COR-L47 (cell line): ENCODE results near the gene EXOSC3.

Experiments
- DNase-seq: peaks from one replicate; lab custom pipeline; 2025; lab: John Stamatoyannopoulos, UW

Gene EXOSC3

GRCh38 chr9:37732086-37732741, 52.6 kb downstream of the EXOSC3 start:
- DNase-seq, result peak; percentile 3

GRCh38 chr9:37730839-37731238, 54.0 kb downstream of the EXOSC3 start:
- DNase-seq, result no peak

GRCh38 chr9:37730256-37730655, 54.6 kb downstream of the EXOSC3 start:
- DNase-seq, result no peak
